ENCODE measurements around the gene MUC20.
"Not testable (repeated sequence)": the region's sequence is repeated elsewhere in the genome, so short reads cannot be mapped to it uniquely, and the experiment has no call there.

The MUC20 gene

GRCh38 chr3:195710126-195710905 lies 10.5 kb upstream of the MUC20 start:
- DNase-seq (ENCODE audit: low read depth) = not testable (repeated sequence)

GRCh38 chr3:195711091-195711812 lies 9.5 kb upstream of the MUC20 start:
- not testable (repeated sequence) for DNase-seq (ENCODE audit: low read depth)

- DNase-seq (ENCODE audit: low read depth) = no peak
Observed at GRCh38 chr3:195711813-195712534, 8.8 kb upstream of the MUC20 start.

GRCh38 chr3:195712535-195712910 lies 8.3 kb upstream of the MUC20 start:
- DNase-seq (ENCODE audit: low read depth) = not testable (repeated sequence)

- DNase-seq (ENCODE audit: low read depth) = not testable (repeated sequence)
Observed at GRCh38 chr3:195713150-195713549, 7.6 kb upstream of the MUC20 start.

- DNase-seq (ENCODE audit: low read depth) = no peak
Observed at GRCh38 chr3:195714380-195715011, 6.3 kb upstream of the MUC20 start.

- DNase-seq (ENCODE audit: low read depth) = no peak
Observed at GRCh38 chr3:195715134-195715533, 5.6 kb upstream of the MUC20 start.

GRCh38 chr3:195715583-195716266 lies 5.1 kb upstream of the MUC20 start:
- DNase-seq (ENCODE audit: low read depth) = no peak

- DNase-seq (ENCODE audit: low read depth) = no peak
Observed at GRCh38 chr3:195717416-195717815, 3.4 kb upstream of the MUC20 start.

GRCh38 chr3:195717852-195718476 lies 2.8 kb upstream of the MUC20 start:
- DNase-seq (ENCODE audit: low read depth) = no peak

GRCh38 chr3:195718477-195718984 lies 2.2 kb upstream of the MUC20 start:
- no peak for DNase-seq (ENCODE audit: low read depth)

GRCh38 chr3:195719514-195720254 lies 1.1 kb upstream of the MUC20 start:
- not testable (repeated sequence) for DNase-seq (ENCODE audit: low read depth)

- not testable (repeated sequence) for DNase-seq (ENCODE audit: low read depth)
Observed at GRCh38 chr3:195722139-195722995, 1.6 kb downstream of the MUC20 start.

- DNase-seq (ENCODE audit: low read depth) = not testable (repeated sequence)
Observed at GRCh38 chr3:195722996-195723345, 2.2 kb downstream of the MUC20 start.

- not testable (repeated sequence) for DNase-seq (ENCODE audit: low read depth)
Observed at GRCh38 chr3:195724363-195724762, 3.6 kb downstream of the MUC20 start.

GRCh38 chr3:195725916-195726740 lies 5.3 kb downstream of the MUC20 start:
- DNase-seq (ENCODE audit: low read depth) = not testable (repeated sequence)

GRCh38 chr3:195727606-195728195 lies 6.9 kb downstream of the MUC20 start:
- DNase-seq (ENCODE audit: low read depth) = no peak

- not testable (repeated sequence) for DNase-seq (ENCODE audit: low read depth)
Observed at GRCh38 chr3:195728789-195729188, 8.0 kb downstream of the MUC20 start.
